Keratinocyte (primary cell): ENCODE data around the gene ZFP36L2.

Source experiments
- EZH2 ChIP-seq: IDR thresholded peaks from one replicate; pipeline ENCODE4 v1.6.1; 2012; ENCODE audit warnings: inconsistent platforms, mild to moderate bottlenecking, low read length, moderate library complexity
- TF ChIP-seq, protein P1 (sequence below), 3 experiments: IDR thresholded peaks in 1 of 3; conservative IDR thresholded peaks in 1 of 3; optimal IDR thresholded peaks in 1 of 3; 2 replicates in 2 of 3; 3 replicates in 1 of 3; pipeline versions ENCODE3 to v1.5.1; 2011; ENCODE audit warnings: low read length in 3 of 3, mild to moderate bottlenecking in 3 of 3, moderate library complexity in 2 of 3, control low read depth in 1 of 3, inconsistent platforms in 1 of 3; ENCODE audit not compliant: insufficient read depth in 2 of 3; ENCODE audit errors: extremely low read depth in 1 of 3

- TF ChIP-seq, protein P1, sequence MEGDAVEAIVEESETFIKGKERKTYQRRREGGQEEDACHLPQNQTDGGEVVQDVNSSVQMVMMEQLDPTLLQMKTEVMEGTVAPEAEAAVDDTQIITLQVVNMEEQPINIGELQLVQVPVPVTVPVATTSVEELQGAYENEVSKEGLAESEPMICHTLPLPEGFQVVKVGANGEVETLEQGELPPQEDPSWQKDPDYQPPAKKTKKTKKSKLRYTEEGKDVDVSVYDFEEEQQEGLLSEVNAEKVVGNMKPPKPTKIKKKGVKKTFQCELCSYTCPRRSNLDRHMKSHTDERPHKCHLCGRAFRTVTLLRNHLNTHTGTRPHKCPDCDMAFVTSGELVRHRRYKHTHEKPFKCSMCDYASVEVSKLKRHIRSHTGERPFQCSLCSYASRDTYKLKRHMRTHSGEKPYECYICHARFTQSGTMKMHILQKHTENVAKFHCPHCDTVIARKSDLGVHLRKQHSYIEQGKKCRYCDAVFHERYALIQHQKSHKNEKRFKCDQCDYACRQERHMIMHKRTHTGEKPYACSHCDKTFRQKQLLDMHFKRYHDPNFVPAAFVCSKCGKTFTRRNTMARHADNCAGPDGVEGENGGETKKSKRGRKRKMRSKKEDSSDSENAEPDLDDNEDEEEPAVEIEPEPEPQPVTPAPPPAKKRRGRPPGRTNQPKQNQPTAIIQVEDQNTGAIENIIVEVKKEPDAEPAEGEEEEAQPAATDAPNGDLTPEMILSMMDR (optimal IDR thresholded peaks at IDR 0.05 in 1 of 3, IDR thresholded peaks at IDR 0.05 in 1 of 3, conservative IDR thresholded peaks at IDR 0.05 in 1 of 3; ENCODE audit: extremely low read depth in 1 of 3, insufficient read depth in 2 of 3, low read length in 3 of 3) = no peak
- TF ChIP-seq EZH2 = no peak
Observed at GRCh38 chr2:43218702-43219382, 7.6 kb downstream of the ZFP36L2 start.
